H1 (cell line): ENCODE data around the gene BCAM. TPM values are rescaled to one million over a fixed set of nuclear protein-coding genes. Genes with fewer than 3 reads are reported as not detected.

Experiments
- CTCF ChIA-PET: fragments of 300-600 bp; sonication (Branson Sonifier 250); formaldehyde crosslinking; loops from one replicate; lab custom pipeline; 2021; ENCODE audit not compliant: partially characterized antibody; lab: Charles Lee
- POLR2A ChIA-PET: fragments of 300-600 bp; sonication (Branson Sonifier 250); formaldehyde crosslinking; loops from one replicate; lab custom pipeline; 2021; ENCODE audit warnings: inconsistent platforms; ENCODE audit not compliant: partially characterized antibody; lab: Charles Lee
- DNase-seq, 2 experiments: peaks; one replicate each; pipeline versions ENCODE4 v3.0.0 to v3.0.0-alpha.2; 2010 to 2022; ENCODE audit warnings: low spot score in 2 of 2, low read depth in 1 of 2, mixed read lengths in 1 of 2
- FAIRE-seq: peaks from 2 replicates; lab custom pipeline; 2011; peaks lifted over from hg19 to GRCh38; lab: Jason Lieb, UNC
- H2AFZ ChIP-seq: 2 replicates; pipeline ENCODE4 v1.8.1; 2012; ENCODE audit warnings: low read length, inconsistent platforms
- H2AK5ac ChIP-seq: 2 replicates; pipeline ENCODE4 v1.6.1; 2013; ENCODE audit warnings: low read depth, low read length
- H2BK120ac ChIP-seq: replicated peaks from 2 replicates; pipeline ENCODE3; 2013; ENCODE audit warnings: low read depth, low read length, inconsistent platforms
- H2BK12ac ChIP-seq: 2 replicates; pipeline ENCODE4 v1.6.1; 2013; ENCODE audit warnings: low read depth, low read length
- H2BK15ac ChIP-seq: 2 replicates; pipeline ENCODE4 v1.6.1; 2013; ENCODE audit warnings: low read length
- H2BK20ac ChIP-seq: 2 replicates; pipeline ENCODE4 v1.6.1; 2013; ENCODE audit warnings: low read length
- H2BK5ac ChIP-seq: 2 replicates; pipeline ENCODE4 v1.6.1; 2013; ENCODE audit warnings: low read depth, low read length
- H3K14ac ChIP-seq: 2 replicates; pipeline ENCODE4 v1.6.1; 2013; ENCODE audit warnings: inconsistent platforms; ENCODE audit not compliant: insufficient read length
- H3K18ac ChIP-seq: 2 replicates; pipeline ENCODE4 v1.6.1; 2013; ENCODE audit warnings: low read length; ENCODE audit errors: extremely low read depth
- H3K23ac ChIP-seq: 2 replicates; pipeline ENCODE4 v1.6.1; 2013; ENCODE audit warnings: inconsistent platforms; ENCODE audit not compliant: insufficient read length
- H3K23me2 ChIP-seq: 2 replicates; pipeline ENCODE4 v1.6.1; 2013; ENCODE audit warnings: low read depth, low read length
- H3K27ac ChIP-seq: 2 replicates; pipeline ENCODE4 v1.6.1; 2011; ENCODE audit warnings: low read depth, low read length, inconsistent platforms
- H3K27me3 ChIP-seq, 4 experiments: replicated peaks in 1 of 4; 1 replicate in 1 of 4; 2 replicates in 3 of 4; pipeline versions ENCODE4 v1.6.1 to v1.8.1; 2011 to 2013; ENCODE audit warnings: low read length in 3 of 4, mild to moderate bottlenecking in 3 of 4, inconsistent platforms in 2 of 4, mixed read lengths in 2 of 4, moderate library complexity in 1 of 4; ENCODE audit not compliant: control insufficient read depth in 3 of 4, insufficient read depth in 3 of 4; ENCODE audit errors: extremely low read depth in 1 of 4
- H3K36me3 ChIP-seq, 4 experiments: 2 replicates each; pipeline versions ENCODE4 v1.6.1 to v1.8.1; 2011 to 2013; ENCODE audit warnings: mild to moderate bottlenecking in 4 of 4, low read length in 3 of 4, moderate library complexity in 2 of 4, control low read depth in 1 of 4, inconsistent platforms in 1 of 4; ENCODE audit not compliant: insufficient read depth in 4 of 4, control insufficient read depth in 2 of 4
- H3K4ac ChIP-seq: replicated peaks from 2 replicates; pipeline ENCODE3; 2013; ENCODE audit warnings: low read length, low read depth, mixed read lengths, inconsistent platforms; ENCODE audit not compliant: insufficient read length
- H3K4me1 ChIP-seq, 4 experiments: replicated peaks in 1 of 4; 1 replicate in 1 of 4; 2 replicates in 3 of 4; pipeline versions ENCODE4 v1.6.1 to v1.8.1; 2011 to 2013; ENCODE audit warnings: low read length in 3 of 4, inconsistent platforms in 2 of 4, mixed read lengths in 1 of 4; ENCODE audit not compliant: insufficient read depth in 4 of 4, control insufficient read depth in 3 of 4
- H3K4me2 ChIP-seq, 2 experiments: 2 replicates each; pipeline versions ENCODE4 v1.6.1 to v1.8.1; 2011 to 2013; ENCODE audit warnings: low read depth in 2 of 2, low read length in 2 of 2, control low read depth in 1 of 2, inconsistent platforms in 1 of 2, mild to moderate bottlenecking in 1 of 2; ENCODE audit not compliant: insufficient read depth in 1 of 2
- H3K4me3 ChIP-seq, 4 experiments: fragments of 200-600, 300-600 bp in 1 of 4; sonication (generic), shearing (Covaris generic), sonication (Bioruptor Twin) in 1 of 4; 2 replicates each; pipeline versions ENCODE4 v1.5.1 to v1.8.1; 2011 to 2016; ENCODE audit warnings: low read length in 4 of 4, low read depth in 3 of 4, control low read depth in 2 of 4, inconsistent platforms in 2 of 4, mild to moderate bottlenecking in 2 of 4, mixed read lengths in 1 of 4, moderate library complexity in 1 of 4; ENCODE audit not compliant: insufficient read depth in 2 of 4; ENCODE audit errors: extremely low read depth in 1 of 4
- H3K56ac ChIP-seq: replicated peaks from 2 replicates; pipeline ENCODE3; 2013; ENCODE audit warnings: low read depth, mild to moderate bottlenecking, mixed read lengths, low read length, inconsistent platforms; ENCODE audit not compliant: insufficient read length
- H3K79me1 ChIP-seq: 2 replicates; pipeline ENCODE4 v1.6.1; 2013; ENCODE audit warnings: low read depth, low read length, control low read depth
- H3K79me2 ChIP-seq, 2 experiments: 2 replicates each; pipeline versions ENCODE4 v1.6.1 to v1.8.1; 2012 to 2013; ENCODE audit warnings: low read length in 2 of 2, mild to moderate bottlenecking in 2 of 2, inconsistent platforms in 1 of 2; ENCODE audit not compliant: insufficient read depth in 2 of 2, control insufficient read depth in 1 of 2
- H3K9ac ChIP-seq, 4 experiments: replicated peaks in 1 of 4; 1 replicate in 1 of 4; 2 replicates in 3 of 4; pipeline versions ENCODE4 v1.6.1 to v1.8.1; 2011 to 2013; ENCODE audit warnings: low read depth in 3 of 4, low read length in 3 of 4, control low read depth in 2 of 4, mild to moderate bottlenecking in 2 of 4, moderate library complexity in 2 of 4, inconsistent platforms in 1 of 4; ENCODE audit errors: extremely low read depth in 1 of 4
- H3K9me3 ChIP-seq, 2 experiments: 2 replicates each; pipeline versions ENCODE4 v1.6.1 to v1.8.1; 2012 to 2013; ENCODE audit warnings: mild to moderate bottlenecking in 2 of 2, moderate library complexity in 2 of 2, control low read depth in 1 of 2, inconsistent platforms in 1 of 2, low read depth in 1 of 2, low read length in 1 of 2, mixed read lengths in 1 of 2; ENCODE audit not compliant: insufficient read depth in 2 of 2
- H4K20me1 ChIP-seq, 2 experiments: replicated peaks in 1 of 2; 2 replicates each; pipeline versions ENCODE3 to v1.8.1; 2011 to 2013; ENCODE audit warnings: inconsistent platforms in 2 of 2, low read length in 2 of 2, mild to moderate bottlenecking in 1 of 2; ENCODE audit not compliant: insufficient read depth in 2 of 2, control insufficient read depth in 1 of 2
- H4K5ac ChIP-seq: 2 replicates; pipeline ENCODE4 v1.6.1; 2013; ENCODE audit warnings: low read length, low read depth, mixed read lengths, inconsistent platforms; ENCODE audit not compliant: insufficient read length
- H4K8ac ChIP-seq: 2 replicates; pipeline ENCODE4 v1.8.0; 2013; ENCODE audit warnings: mild to moderate bottlenecking, moderate library complexity, low read length, inconsistent platforms; ENCODE audit not compliant: insufficient read depth; ENCODE audit errors: extremely low read depth
- H4K91ac ChIP-seq: replicated peaks from 2 replicates; pipeline ENCODE3; 2013; ENCODE audit warnings: low read length, mixed read lengths, inconsistent platforms; ENCODE audit not compliant: insufficient read length
- GABPA ChIP-seq: IDR thresholded peaks from 2 replicates; pipeline ENCODE4 v1.6.1; 2011; ENCODE audit warnings: mild to moderate bottlenecking, low read length, moderate library complexity, borderline replicate concordance; ENCODE audit not compliant: insufficient read depth
- WGBS, 2 experiments: shearing (Covaris generic) in 1 of 2; methylation state at CpG; one replicate each; pipeline versions ENCODE4 v1.1.6 to v1.1.7; 2013 to 2015; ENCODE audit warnings: low lambda C conversion rate in 2 of 2, mixed read lengths in 2 of 2, inconsistent platforms in 1 of 2, low coverage in 1 of 2, missing lambda C conversion rate in 1 of 2; ENCODE audit not compliant: insufficient replicate concordance in 2 of 2, insufficient coverage in 1 of 2, insufficient read length in 1 of 2; ENCODE audit errors: extremely low coverage in 1 of 2, missing lambda C conversion rate in 1 of 2; 5-methylcytosine and 5-hydroxymethylcytosine counted together
- polyA plus RNA-seq, 7 experiments: library from polyadenylated mRNA; depleted of rRNA in 3 of 7; stranded (reverse) in 5 of 7; unstranded in 2 of 7; fragments of >200 nt in 5 of 7; fragments of 200-250 nt in 2 of 7; gene quantifications; 1 replicate in 5 of 7; 2 replicates in 1 of 7; 4 replicates in 1 of 7; pipeline versions ENCODE4 v1.2.1 to v1.2.3, GENCODE V29; 2011 to 2013; ENCODE audit warnings: missing spikeins in 2 of 7, mixed read lengths in 2 of 7
- total RNA-seq: library from RNA; stranded (reverse); fragmentation: NEBNext Ultra II Directional; extraction: Animal tissue kit (Norgen Biotek cat#: 25700); gene quantifications from 2 replicates; pipeline ENCODE4 v1.2.1, GENCODE V29; 2021

BCAM gene
- total and polyA plus RNA-seq, 2 of the 8 experiments (the other 6 are each of a cell fraction or from before 2014, with no cell fraction given) = 32.5 to 81.4 TPM

GRCh38 chr19:44869733-44870470, 61.0 kb downstream of the BCAM start:
- H3K36me3 ChIP-seq = peaks cover 30 to 65% (median 47%) of the 10 kb centered on the region in 4 experiments
- H3K27ac ChIP-seq = no peak overlapping the region
- peaks cover 6 to 25% of the 10 kb centered on the region in 2 experiments for H4K20me1 ChIP-seq
- H3K9me3 ChIP-seq = no peaks in the 10 kb centered on the region
- H4K91ac ChIP-seq = no peak overlapping the region
- no peak overlapping the region for H3K4ac ChIP-seq
- no peak overlapping the region for H3K56ac ChIP-seq
- no peak overlapping the region for H2BK12ac ChIP-seq
- H2BK15ac ChIP-seq = no peak overlapping the region
- no peak overlapping the region for H2AK5ac ChIP-seq
- ChIA-PET POLR2A (interaction anchor here (0.6 to 4.0 kb wide), 5 partner anchors 13 to 130 kb away, joined by 3 to 23 read pairs (median 7); no protein-coding TSS in a partner anchor), CTCF (interaction anchor here (0.6 to 1.2 kb wide), 5 partner anchors 17 to 277 kb away, joined by 3 to 5 read pairs (median 3); no protein-coding TSS in a partner anchor)
- H3K4me3 ChIP-seq = no peak overlapping the region
- H4K8ac ChIP-seq = no peak overlapping the region
- H3K9ac ChIP-seq = no peak overlapping the region
- DNase-seq (no peak), FAIRE-seq (no peak)
- H4K5ac ChIP-seq = no peak overlapping the region
- H2BK5ac ChIP-seq = no peak overlapping the region
- H3K18ac ChIP-seq = no peak overlapping the region
- no peak overlapping the region for H3K23ac ChIP-seq
- no peak overlapping the region for H3K4me2 ChIP-seq
- no peak overlapping the region for H2BK20ac ChIP-seq
- no peak overlapping the region for H3K14ac ChIP-seq
- no peak overlapping the region for H2BK120ac ChIP-seq
- H3K23me2 ChIP-seq = no peaks in the 10 kb centered on the region; the same call in 1 of the 2 replicates
- 91% methylated on average over 13 of the region's 13 CpGs; no CpG with 5 or more reads in 1 of the 2 experiments for WGBS, 2 experiments
- H3K27me3 ChIP-seq = no peaks in the 10 kb centered on the region
- no peaks in the 10 kb centered on the region for H3K4me1 ChIP-seq
- no peaks in the 10 kb centered on the region for H3K79me1 ChIP-seq
- H2AFZ ChIP-seq = no peak overlapping the region
- H3K79me2 ChIP-seq = no peaks in the 10 kb centered on the region; a peak in 1 of 4 replicates
- TF ChIP-seq GABPA = no peak
